ENCODE results near the gene EDARADD.

GRCh38 chr1:236524895-236525184 is 130.8 kb downstream of the EDARADD start:
- TF ChIP-seq CTCF (IDR thresholded peaks at IDR 0.05; ENCODE audit: borderline replicate concordance, extremely low read depth, low read length, poor library complexity, severe bottlenecking) = no peak
- TF ChIP-seq EZH2 (IDR thresholded peaks at IDR 0.05; ENCODE audit: borderline replicate concordance, low read depth, low read length, severe bottlenecking) = no peak
